NB4 (cell line): ENCODE data around the gene KLHDC7A.

Source experiments
- MYC ChIP-seq: IDR thresholded peaks from 2 replicates; pipeline ENCODE4 v1.6.1; 2011; ENCODE audit warnings: low read depth, low read length
- POLR2A ChIP-seq: IDR thresholded peaks from 2 replicates; pipeline ENCODE4 v1.6.1; 2011; ENCODE audit warnings: mild to moderate bottlenecking; ENCODE audit not compliant: insufficient read length; ENCODE audit errors: extremely low read depth
- TF ChIP-seq, protein P1 (sequence below): IDR thresholded peaks from one replicate; pipeline ENCODE4 v1.5.1; 2012; ENCODE audit warnings: low read depth, low read length

DNA sequence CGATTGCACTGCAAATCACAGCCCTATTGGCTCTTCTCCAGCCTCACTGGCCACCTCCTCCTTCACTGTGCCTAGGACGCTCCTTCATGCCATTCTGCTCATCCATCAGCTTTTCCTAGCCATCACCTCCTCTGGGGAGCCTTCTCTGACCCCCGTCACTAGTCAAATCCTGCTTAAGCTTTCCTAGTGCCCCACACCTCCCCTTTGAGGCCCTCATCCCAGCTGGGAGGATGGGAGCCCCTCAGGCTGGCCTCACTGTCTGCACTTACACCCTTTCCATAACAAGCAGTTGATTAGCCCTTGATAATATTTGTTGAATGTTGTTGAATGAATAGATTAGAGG is 50.7 kb downstream of the KLHDC7A start:
- TF ChIP-seq, protein P1, sequence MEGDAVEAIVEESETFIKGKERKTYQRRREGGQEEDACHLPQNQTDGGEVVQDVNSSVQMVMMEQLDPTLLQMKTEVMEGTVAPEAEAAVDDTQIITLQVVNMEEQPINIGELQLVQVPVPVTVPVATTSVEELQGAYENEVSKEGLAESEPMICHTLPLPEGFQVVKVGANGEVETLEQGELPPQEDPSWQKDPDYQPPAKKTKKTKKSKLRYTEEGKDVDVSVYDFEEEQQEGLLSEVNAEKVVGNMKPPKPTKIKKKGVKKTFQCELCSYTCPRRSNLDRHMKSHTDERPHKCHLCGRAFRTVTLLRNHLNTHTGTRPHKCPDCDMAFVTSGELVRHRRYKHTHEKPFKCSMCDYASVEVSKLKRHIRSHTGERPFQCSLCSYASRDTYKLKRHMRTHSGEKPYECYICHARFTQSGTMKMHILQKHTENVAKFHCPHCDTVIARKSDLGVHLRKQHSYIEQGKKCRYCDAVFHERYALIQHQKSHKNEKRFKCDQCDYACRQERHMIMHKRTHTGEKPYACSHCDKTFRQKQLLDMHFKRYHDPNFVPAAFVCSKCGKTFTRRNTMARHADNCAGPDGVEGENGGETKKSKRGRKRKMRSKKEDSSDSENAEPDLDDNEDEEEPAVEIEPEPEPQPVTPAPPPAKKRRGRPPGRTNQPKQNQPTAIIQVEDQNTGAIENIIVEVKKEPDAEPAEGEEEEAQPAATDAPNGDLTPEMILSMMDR: no peak
- TF ChIP-seq POLR2A (no peak), MYC (no peak)
